Myocyte (in vitro differentiated cells): ENCODE measurements around the gene RBM47. TPM values are rescaled to one million over a fixed set of nuclear protein-coding genes. Genes with fewer than 3 reads are reported as not detected.

Experiments
- DNase-seq: peaks from one replicate; pipeline ENCODE4 v3.0.0-alpha.2; 2012; ENCODE audit warnings: low read depth
- total RNA-seq: library from RNA; depleted of rRNA; stranded (reverse); fragments of >200 nt; gene quantifications from 2 replicates; pipeline ENCODE4 v1.2.3, GENCODE V29; 2014

RBM47 gene
- total RNA-seq, 1 donor from 2014 or later = not detected

DNA sequence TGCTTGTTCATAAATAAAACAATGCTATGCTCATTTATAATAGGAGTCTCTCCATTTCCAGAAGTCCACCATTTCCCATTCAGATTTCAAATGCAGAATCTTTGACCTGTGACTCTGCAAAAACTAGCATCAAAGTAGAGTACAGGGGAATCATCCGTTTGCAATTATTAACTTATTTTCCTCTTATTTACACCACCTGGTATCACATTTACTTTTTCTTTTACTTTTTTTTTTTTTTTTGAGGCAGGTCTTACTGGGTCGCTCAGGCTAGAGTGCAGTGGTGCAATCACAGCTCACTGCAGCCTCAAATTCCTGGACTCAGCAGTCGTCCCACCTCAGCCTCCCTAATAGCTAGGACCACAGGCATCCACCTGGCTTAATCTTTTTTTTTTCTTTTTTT is 37.6 kb downstream of the RBM47 start:
- no peak for DNase-seq

DNA sequence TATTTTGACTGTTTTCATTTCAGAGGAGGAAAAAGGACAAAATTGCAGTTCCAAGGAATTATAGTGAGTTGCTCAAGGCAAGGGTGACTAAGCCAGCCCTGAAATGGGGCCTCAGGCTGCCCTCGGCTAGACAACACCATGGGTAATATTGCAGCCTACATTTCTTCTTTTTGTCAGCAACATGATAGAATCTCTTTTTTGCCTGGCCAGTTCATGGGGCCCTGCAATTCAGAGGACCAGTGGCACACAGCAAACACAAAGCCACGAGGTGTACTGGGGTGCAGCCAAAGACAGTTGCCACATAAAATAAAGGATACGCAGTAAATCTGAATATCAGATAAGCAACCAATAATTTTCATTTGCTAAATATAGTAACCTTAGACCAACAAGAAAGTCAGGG is 41.8 kb downstream of the RBM47 start:
- DNase-seq = no peak

DNA sequence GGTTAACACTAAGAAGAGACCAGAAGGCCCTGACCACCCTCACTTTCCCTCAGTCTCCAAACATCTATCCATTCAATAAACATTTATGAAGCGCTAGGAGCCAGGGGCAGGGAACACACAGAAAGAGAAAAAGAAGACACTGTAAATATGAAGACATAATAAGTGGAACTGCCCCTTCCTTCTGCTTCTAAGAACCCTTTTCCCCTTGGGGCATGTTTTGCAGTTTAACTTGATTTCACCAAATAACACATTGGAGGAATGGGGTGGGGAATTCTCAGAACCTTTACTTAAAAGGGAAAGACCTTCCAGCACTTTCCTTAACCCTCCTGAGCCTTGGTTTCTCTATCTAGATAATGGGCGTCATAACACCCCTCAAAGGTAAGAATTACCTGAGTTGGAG is 42.3 kb downstream of the RBM47 start:
- DNase-seq = no peak

DNA sequence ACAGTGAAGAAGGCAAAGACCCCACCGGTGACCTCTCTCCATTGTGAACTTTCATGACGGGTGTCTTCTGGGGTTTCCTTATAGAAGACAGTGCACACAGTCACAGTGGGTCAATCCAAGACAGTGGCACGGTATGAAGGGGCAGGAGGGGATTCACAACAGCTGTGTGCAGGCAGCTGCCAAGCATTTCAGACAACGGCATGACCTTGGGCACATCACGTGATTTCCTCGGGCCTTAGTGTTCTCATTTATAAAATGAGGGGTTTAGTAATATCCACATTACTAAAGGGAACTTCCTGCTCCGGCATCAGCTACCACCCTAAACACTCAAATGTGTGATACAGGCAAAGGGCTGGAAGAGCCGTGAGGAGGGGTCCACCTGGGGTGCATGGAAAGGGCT is 42.9 kb downstream of the RBM47 start:
- no peak for DNase-seq

DNA sequence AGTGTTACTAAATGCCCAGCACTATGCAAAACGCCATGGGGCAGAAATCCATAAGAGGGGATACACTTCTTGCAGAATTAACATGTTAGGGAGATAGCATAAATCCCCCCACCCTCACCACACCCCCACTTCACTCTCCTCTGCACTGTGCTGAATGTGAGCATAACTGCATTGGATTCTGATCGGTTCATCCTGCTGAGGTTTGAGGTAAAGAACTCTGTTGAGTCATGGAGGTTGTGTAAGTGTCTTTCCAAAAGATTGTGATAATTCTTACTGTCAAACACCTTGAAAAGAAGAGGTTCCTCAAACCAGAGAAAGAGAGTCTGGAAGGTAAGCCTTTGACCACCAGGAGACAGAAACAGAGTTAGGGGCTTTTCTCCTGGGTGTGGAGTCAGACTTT is 43.6 kb downstream of the RBM47 start:
- no peak for DNase-seq

DNA sequence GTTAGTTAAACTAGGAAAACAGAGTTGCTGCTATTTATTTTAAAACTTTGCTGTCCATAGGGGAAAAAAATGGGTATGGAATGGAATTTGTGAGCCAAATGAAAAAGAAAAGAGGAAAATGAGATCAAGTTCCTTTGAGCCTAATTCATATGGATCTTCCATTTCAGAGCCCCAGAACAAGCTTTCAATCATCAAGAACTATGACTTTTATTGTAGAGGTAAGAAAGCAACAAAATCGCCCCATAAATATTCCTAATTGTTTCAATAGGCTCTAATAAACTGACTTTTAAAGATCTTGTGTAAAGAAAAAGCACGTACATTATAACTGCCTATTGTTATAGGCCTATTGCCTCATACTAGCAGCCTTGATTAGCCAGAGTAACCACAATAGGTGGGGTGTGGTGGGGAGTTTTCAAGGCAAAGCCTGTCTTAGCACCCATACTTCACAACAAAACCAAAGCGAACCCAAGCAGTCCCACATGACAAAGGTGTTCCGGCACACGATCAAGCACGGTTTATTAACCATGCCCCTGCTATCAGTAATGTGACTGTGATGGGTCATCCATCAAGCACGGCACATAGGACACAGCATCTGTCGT is 44.4 kb downstream of the RBM47 start:
- no peak for DNase-seq

DNA sequence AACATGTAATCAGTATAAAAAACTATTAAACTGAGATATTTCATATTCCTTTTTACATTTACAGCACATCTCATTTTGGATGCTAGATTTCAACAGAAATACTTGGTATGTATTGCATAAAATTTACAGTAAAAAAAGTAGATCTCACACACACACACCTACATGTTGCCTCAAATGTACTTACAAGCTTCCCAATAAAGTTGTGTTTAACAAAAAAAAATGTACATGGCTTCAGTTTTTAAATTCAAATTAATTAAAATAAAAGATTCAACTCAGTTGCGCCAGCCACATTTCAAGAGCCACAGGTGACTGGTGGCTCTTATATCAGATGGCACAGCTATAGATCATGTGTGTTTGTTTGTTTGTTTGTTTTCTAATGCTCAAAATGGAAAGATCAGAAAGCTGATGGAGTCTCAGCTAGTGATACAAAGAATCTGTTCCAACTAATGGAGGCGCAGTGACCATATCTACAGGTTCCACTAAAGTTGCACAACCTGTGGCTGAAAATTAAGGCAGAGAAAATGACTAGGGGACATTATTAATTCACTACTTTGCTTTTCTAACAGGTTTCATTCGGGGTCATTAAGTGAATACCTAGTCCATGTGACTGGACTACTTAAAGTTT is 45.0 kb downstream of the RBM47 start:
- no peak for DNase-seq

DNA sequence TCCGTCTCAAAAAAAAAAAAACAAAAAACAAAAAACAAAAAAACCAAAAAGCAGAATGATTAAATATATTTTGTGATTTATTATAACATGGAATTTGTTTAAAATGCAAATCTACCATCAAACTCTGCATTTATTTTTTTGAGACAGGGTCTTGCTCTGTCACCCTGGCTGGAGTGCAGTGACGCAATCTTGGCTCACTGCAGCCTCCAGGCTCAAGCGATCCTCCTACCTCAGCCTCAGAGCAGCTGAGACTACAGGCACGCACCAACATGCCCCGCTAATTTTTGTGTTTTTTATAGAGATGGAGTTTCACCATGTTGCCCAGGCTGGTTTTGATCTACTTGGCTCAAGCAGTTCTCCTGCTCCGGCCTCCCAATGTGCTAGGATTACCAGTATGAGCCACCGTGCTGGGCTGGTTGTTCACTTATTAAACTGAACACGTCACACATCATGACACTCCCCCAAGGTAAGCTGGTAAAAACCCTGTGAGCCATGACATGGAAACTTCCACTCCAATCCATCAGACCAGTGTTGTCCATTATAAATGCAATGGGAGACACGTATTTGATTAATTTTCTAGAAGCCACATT is 45.7 kb downstream of the RBM47 start:
- no peak for DNase-seq

DNA sequence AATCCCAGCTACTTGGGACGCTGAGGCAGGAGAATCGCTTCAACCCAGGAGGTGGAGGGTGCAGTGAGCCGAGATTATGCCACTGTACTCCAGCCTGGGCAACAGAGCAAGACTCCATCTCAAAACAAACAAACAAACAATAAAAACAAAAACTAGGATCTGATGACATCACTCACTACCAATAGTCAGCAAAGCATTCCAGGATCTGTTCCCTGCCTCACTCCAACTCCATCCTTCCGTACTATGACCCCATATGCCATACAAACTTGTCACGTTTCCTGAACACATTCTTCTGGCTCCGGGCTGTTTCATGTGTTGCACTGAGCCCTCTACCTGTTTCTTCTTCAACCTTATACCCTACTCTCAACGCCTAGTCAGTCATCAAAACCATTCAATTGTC is 47.3 kb downstream of the RBM47 start:
- DNase-seq = no peak

DNA sequence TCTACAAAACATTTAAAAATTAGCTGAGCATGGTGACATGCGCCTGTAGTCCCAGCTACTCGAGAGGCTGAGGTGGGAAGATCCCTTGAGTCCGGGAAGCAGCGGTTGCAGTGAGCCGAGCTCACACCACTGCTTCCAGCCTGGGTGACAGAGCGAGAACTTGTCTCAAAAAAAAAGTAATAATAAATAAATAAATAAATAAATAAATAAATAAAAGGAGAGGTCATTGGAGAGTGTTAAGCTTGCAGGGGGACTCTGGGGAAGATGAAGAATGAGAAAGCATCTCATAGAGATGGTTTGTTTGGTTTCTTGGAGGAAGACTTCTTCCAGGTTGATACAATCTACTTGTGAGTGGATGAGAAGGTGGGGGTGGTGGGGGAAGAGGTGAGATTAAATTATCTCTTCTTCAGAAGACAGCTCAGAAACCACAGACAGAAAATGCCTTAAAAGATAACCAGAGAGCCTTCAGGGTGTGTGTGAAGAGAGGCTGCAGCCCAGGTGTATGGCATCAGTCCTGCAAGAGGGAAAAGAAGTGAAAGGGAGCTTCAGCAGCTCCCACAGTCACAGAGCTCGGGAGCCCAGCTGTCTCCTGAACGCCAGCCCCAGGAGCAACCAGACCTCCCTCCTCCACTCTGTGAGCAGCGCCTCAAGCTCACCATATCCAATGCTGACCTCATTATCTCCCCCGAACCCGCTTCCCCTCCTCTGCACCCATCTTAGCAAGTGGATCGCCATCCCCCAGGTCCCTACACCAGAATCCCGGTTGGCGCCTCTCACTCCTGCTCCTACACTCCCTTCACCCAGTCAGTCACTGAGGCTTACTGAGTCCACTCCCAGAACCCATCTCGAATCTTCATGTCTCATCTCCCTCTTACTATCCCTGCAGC is 48.2 kb downstream of the RBM47 start:
- no peak for DNase-seq

DNA sequence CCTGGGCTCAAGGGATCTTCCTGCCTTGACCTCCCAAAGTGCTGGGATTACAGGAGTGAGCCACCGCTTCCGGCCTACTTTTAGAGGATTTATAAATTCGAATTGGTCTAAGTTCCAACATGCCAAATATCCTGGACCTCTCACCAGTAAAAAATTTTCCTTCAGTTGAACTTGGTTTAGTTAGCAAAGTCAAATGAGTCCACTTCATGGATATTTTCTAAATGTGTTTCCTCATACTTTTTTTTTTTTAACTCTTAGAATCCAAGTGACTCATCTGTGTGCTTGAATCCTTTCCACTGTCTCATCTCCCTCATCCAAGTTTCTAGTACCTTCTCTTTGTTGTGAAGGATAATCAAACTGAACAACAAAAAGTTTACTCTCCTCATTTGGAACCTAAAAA is 49.7 kb downstream of the RBM47 start:
- DNase-seq = no peak

DNA sequence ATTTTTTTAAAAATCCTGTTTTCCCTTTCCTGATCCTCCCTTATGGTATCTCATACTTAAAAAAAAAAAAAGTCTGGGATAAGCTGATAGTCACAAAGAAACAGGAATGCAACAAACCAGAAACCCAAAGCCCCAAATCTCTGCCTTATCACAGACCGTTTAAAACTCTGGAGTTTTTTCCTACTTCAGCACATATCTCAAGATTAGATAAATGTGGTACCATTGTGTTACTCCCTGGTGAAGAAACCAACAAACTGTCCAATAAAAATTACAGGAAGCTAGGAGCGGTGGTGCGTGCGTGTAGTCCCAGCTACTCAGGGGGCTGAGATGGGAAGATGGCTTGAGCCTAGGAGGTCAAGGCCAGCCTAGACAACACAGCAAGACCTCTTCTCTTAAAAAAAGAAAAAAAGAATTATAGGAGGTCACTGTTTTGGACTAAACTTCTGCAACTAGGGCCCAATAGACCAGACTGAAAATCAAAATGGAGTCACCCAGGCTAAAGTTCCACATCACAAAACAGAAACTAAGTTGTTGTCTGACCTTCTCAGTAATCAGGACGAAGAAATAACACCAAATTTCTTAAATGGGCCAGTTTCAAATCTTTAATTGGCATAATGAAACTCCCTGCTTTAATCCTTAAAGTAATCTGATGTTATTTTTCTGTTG is 51.9 kb downstream of the RBM47 start:
- DNase-seq = no peak

DNA sequence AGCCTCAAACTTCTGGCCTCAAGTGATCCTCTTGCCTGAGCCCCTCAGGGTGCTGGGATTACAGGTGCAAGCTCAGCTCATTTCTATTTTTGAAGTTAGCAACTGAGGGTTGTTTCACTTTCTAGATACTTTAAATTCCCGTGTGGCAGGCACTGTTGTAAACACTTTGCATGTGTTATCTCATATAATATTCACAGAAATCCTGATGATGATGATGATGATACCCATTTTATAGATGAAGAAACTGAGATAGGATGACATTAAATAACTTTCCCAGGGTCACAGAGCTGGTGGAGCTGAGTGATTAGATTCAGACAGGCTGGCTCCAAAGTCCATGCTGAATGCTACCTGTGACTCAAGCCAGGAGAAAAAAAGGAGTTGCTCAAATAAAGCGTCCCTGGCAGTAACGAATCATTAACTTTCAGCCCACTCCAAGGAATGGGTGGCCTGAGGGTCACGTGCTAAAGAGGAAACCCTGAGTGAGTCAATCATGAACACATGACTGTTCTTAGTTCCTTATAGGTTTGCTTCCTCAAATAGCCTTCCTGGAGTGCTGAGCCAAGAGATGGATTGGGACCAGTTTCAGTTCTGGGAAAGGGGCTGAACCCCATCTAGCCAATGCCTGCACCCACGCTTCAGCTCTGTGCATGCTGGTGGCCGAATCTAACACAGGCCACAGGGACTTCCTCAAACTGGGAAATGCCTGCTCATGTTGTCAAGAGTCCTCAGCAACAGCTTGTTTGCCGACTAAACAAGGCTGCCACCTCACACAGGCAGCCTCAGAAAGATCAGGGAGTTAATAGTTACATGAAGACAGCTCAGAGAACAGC is 52.8 kb downstream of the RBM47 start:
- peak; percentile 39 for DNase-seq

DNA sequence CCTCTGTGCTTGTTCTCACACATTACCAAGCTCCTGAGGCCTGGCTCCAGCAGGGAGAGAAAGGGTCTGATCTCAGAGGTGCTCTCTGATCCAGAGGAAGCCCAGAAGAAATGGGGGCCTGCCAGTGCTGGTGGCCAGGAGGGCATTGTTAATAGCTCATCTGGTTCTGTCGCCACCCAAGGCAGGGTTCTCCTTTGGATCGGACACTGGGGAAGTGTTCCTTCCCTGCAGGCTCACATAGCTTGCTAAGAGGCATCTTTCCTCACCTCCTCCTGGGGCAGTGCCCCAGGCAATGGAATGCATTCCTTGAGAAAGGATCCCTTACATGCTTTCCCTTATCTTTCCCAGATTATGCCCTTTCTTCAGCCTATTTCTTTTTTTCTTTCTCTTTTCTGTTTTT is 53.8 kb downstream of the RBM47 start:
- no peak for DNase-seq

DNA sequence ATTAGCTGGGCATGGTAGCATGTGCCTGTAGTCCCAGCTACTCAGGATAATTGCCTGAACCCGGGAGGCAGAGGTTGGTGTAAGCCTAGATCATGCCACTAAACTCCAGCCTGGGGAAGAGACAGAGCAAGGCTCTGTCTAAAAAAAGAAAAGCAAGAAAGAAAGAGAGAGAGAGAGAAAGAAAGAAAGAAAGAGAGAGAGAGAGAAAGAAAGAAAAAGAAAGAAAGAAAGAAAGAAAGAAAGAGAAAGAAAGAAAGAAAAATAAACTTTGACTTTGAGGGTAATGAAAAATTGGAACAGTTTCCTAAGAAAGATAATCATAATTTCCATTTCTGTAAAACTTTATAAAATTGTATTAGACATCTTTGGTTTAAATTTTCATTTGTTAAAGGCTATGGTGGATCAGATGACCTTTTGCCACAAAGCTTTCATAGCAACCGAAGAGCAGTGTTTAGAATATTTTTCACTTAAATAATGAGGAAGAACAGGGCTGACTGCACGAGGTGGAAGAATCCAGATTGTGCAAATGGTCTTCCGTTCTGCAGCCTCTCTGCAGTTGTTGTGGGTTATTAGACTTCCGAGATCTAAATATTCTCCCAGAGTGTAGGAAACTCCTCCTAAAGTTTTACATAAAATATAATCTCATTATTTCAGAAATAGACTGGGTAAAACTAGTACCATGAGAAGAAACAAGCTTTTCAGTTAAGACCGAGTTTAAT is 55.9 kb downstream of the RBM47 start:
- no peak for DNase-seq

DNA sequence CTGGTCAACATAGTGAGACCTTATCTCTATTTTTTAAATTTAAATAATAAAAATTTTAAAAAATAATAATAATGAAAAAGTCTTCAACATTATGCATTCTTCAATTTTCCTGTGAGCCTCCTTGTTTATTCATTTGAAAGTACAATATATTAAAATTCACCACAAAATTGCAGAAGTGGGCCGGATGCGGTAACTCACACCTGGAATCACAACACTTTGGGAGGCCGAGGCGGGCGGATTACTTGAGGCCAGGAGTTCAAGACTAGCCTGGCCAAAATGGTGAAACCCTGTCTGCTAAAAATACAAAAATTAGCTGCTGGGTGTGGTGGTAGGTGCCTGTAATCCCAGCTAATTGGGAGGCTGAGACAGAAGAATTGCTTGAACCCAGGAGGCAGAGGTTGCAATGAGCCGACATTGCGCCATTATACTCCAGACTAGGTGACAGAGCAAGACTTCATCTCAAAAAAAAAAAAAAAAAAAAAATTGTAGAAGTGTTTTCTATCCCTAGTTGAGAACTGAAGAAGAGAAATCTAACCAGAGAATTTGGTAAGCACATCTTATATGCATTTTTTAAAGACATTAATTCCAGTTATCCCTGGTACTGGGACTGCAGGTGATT is 56.9 kb downstream of the RBM47 start:
- DNase-seq = no peak

DNA sequence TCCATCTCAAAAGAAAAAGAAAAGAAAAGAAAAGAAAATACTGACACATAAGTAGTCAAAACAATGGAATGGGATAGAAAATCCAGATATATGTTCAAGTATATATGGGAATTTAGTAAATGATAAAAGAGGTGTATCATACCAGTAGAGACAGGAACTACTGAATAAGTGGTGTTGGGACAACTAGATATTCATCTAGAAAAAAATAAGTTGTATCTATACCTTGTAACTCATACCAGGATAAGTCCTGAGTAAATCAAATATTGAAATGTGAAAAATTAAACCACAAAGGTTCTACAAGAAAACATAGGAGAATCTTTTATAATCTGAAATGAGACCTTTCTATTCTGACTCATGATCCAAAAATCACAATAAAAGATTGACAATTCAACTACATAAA is 58.5 kb downstream of the RBM47 start:
- DNase-seq = no peak

DNA sequence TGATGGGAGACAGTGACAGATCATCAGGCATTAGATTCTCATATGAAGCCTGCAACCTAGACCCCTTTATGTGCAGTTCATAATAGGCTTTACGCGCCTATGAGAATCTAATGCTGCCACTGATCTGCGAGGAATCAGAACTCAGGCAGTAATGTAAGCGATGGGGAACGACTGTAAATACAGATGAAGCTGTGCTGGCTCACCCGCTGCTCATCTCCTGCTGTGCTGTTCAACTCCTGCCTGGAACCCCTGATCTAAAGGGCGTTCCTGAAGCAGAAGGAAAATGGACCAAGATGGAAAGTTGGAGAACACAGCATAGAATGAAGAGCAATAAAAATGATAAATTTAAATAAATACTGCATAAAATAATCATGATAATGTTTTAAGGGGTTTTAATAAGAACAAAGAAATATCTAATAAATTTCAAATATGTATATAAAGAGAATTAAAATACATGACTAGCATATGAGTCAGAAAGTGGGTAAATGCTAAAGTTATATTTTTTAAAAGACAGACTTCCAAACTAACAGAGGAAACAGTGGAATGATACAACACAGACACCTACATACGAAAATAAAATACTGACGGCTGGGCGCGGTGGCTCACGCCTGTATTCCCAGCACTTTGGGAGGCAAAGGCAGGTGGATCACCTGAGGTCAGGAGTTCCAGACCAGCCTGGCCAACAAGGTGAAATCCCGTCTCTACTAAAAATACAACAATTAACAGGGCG is 59.2 kb downstream of the RBM47 start:
- DNase-seq = no peak
